ENCODE results near the gene ACYP2. TPM values are rescaled to one million over a fixed set of nuclear protein-coding genes. Genes with fewer than 3 reads are reported as not detected.
"Not testable (repeated sequence)": the region's sequence is repeated elsewhere in the genome, so short reads cannot be mapped to it uniquely, and the experiment has no call there.

ACYP2 gene
- 28.7 TPM for total RNA-seq

- DNase-seq (ENCODE audit: low spot score): peak; percentile 93
Observed at GRCh38 chr2:54115284-54116137, at the start of gene ACYP2. Gene ACYP2, plus strand, starts transcription at chr2:54115615.

GRCh38 chr2:54065891-54066290, 49.5 kb upstream of the ACYP2 start:
- DNase-seq (ENCODE audit: low spot score): no peak

GRCh38 chr2:54067851-54068375, 47.5 kb upstream of the ACYP2 start:
- no peak for DNase-seq (ENCODE audit: low spot score)

- DNase-seq (ENCODE audit: low spot score): not testable (repeated sequence)
Observed at GRCh38 chr2:54072483-54072882, 42.9 kb upstream of the ACYP2 start.

- no peak for DNase-seq (ENCODE audit: low spot score)
Observed at GRCh38 chr2:54073796-54074195, 41.6 kb upstream of the ACYP2 start.

- no peak for DNase-seq (ENCODE audit: low spot score)
Observed at GRCh38 chr2:54074606-54075341, 40.6 kb upstream of the ACYP2 start.

- DNase-seq (ENCODE audit: low spot score): no peak
Observed at GRCh38 chr2:54076586-54076985, 38.8 kb upstream of the ACYP2 start.

GRCh38 chr2:54077088-54077900, 38.1 kb upstream of the ACYP2 start:
- DNase-seq (ENCODE audit: low spot score): no peak

- DNase-seq (ENCODE audit: low spot score): no peak
Observed at GRCh38 chr2:54079331-54079730, 36.1 kb upstream of the ACYP2 start.

- DNase-seq (ENCODE audit: low spot score): no peak
Observed at GRCh38 chr2:54081574-54081973, 33.8 kb upstream of the ACYP2 start.

GRCh38 chr2:54083021-54083420, 32.4 kb upstream of the ACYP2 start:
- no peak for DNase-seq (ENCODE audit: low spot score)

GRCh38 chr2:54083445-54083844, 32.0 kb upstream of the ACYP2 start:
- DNase-seq (ENCODE audit: low spot score): no peak

- DNase-seq (ENCODE audit: low spot score): no peak
Observed at GRCh38 chr2:54084600-54084999, 30.8 kb upstream of the ACYP2 start.

GRCh38 chr2:54085069-54085468, 30.3 kb upstream of the ACYP2 start:
- no peak for DNase-seq (ENCODE audit: low spot score)

GRCh38 chr2:54086157-54086556, 29.3 kb upstream of the ACYP2 start:
- no peak for DNase-seq (ENCODE audit: low spot score)

- DNase-seq (ENCODE audit: low spot score): no peak
Observed at GRCh38 chr2:54088191-54088634, 27.2 kb upstream of the ACYP2 start.

- no peak for DNase-seq (ENCODE audit: low spot score)
Observed at GRCh38 chr2:54088719-54089118, 26.7 kb upstream of the ACYP2 start.

- no peak for DNase-seq (ENCODE audit: low spot score)
Observed at GRCh38 chr2:54090521-54091117, 24.8 kb upstream of the ACYP2 start.

- DNase-seq (ENCODE audit: low spot score): peak; percentile 30
Observed at GRCh38 chr2:54092940-54093339, 22.5 kb upstream of the ACYP2 start.

- not testable (repeated sequence) for DNase-seq (ENCODE audit: low spot score)
Observed at GRCh38 chr2:54095406-54095805, 20.0 kb upstream of the ACYP2 start.

GRCh38 chr2:54096141-54096540, 19.3 kb upstream of the ACYP2 start:
- DNase-seq (ENCODE audit: low spot score): not testable (repeated sequence)

Measured in mucosa of gallbladder (tissue), 1 donor.